NCI-H1417 (cell line): ENCODE results near the gene MRC1.

Source experiments
- DNase-seq, 3 experiments: peaks; one replicate each; lab custom pipeline; 2025; lab: John Stamatoyannopoulos, UW

MRC1 gene

GRCh38 chr10:17847585-17848296, 38.6 kb downstream of the MRC1 start:
- DNase-seq: no peak

- no peak for DNase-seq
Measured at GRCh38 chr10:17848646-17849045, 39.5 kb downstream of the MRC1 start.

- DNase-seq: no peak
Measured at GRCh38 chr10:17850501-17850900, 41.4 kb downstream of the MRC1 start.

GRCh38 chr10:17851611-17852010, 42.5 kb downstream of the MRC1 start:
- no peak for DNase-seq

- DNase-seq: no peak
Measured at GRCh38 chr10:17854044-17854652, 45.0 kb downstream of the MRC1 start.

GRCh38 chr10:17857040-17857439, 47.9 kb downstream of the MRC1 start:
- DNase-seq: no peak

- DNase-seq: no peak
Measured at GRCh38 chr10:17859492-17860156, 50.5 kb downstream of the MRC1 start.

GRCh38 chr10:17861760-17862159, 52.6 kb downstream of the MRC1 start:
- DNase-seq: no peak

GRCh38 chr10:17865351-17865750, 56.2 kb downstream of the MRC1 start:
- no peak for DNase-seq

- DNase-seq: no peak
Measured at GRCh38 chr10:17866346-17866745, 57.2 kb downstream of the MRC1 start.

GRCh38 chr10:17867056-17867455, 57.9 kb downstream of the MRC1 start:
- no peak for DNase-seq

GRCh38 chr10:17871036-17871435, 61.9 kb downstream of the MRC1 start:
- DNase-seq: no peak

- peak in 1 of 3 experiments; percentile 2 for DNase-seq
Measured at GRCh38 chr10:17872191-17873091, 63.3 kb downstream of the MRC1 start.

GRCh38 chr10:17873946-17874345, 64.8 kb downstream of the MRC1 start:
- DNase-seq: no peak

- no peak for DNase-seq
Measured at GRCh38 chr10:17877121-17877520, 68.0 kb downstream of the MRC1 start.

- no peak for DNase-seq
Measured at GRCh38 chr10:17878896-17879295, 69.7 kb downstream of the MRC1 start.

- DNase-seq: no peak
Measured at GRCh38 chr10:17880601-17881000, 71.5 kb downstream of the MRC1 start.

- DNase-seq: no peak
Measured at GRCh38 chr10:17882557-17882956, 73.4 kb downstream of the MRC1 start.

- no peak for DNase-seq
Measured at GRCh38 chr10:17883621-17884020, 74.5 kb downstream of the MRC1 start.

GRCh38 chr10:17888189-17888588, 79.0 kb downstream of the MRC1 start:
- DNase-seq: no peak

GRCh38 chr10:17891435-17891834, 82.3 kb downstream of the MRC1 start:
- no peak for DNase-seq

- DNase-seq: no peak
Measured at GRCh38 chr10:17904564-17904963, 95.4 kb downstream of the MRC1 start.
